ENCODE results near the gene KRT39. TPM values are rescaled to one million over a fixed set of nuclear protein-coding genes. Genes with fewer than 3 reads are reported as not detected.

The KRT39 gene
- total RNA-seq, 4 donors from 2014 or later, result not detected

- in situ Hi-C loops (cut with MboI; ENCODE audit: low sequenced_read_pairs in 4 of 4) (loop anchor here in 1 of 4 donors (25.0 kb wide), 2 partner anchors 398 to 573 kb away; partner anchors contain the start of genes KRT35, KRT36, KRTAP16-1 and KRTAP17-1), intact Hi-C loops (cut with DNase I; ENCODE audit: low total_unique reads) (loop anchor here (5.0 kb wide), 1 partner anchor 38 kb away; no protein-coding TSS in a partner anchor)
- no peaks in the 10 kb centered on the region for H3K27me3 ChIP-seq
- TF ChIP-seq POLR2A (IDR thresholded peaks at IDR 0.05) (no peak), CTCF (IDR thresholded peaks at IDR 0.05 in 4 of 5, conservative IDR thresholded peaks at IDR 0.05 in 1 of 5) (no peak)
- H3K4me3 ChIP-seq, result no peak overlapping the region
- peaks cover 15% of the 10 kb centered on the region in 2 donors for H3K4me1 ChIP-seq
- no peaks in the 10 kb centered on the region for H3K9me3 ChIP-seq
- no peak for DNase-seq
- no peak for ATAC-seq
- no peak overlapping the region for H3K27ac ChIP-seq
- no peaks in the 10 kb centered on the region for H3K36me3 ChIP-seq
Measured at GRCh38 chr17:40914075-40914855, 52.5 kb downstream of the KRT39 start.

- TF ChIP-seq POLR2A (IDR thresholded peaks at IDR 0.05) (no peak), CTCF (IDR thresholded peaks at IDR 0.05 in 4 of 5, conservative IDR thresholded peaks at IDR 0.05 in 1 of 5) (no peak)
- peaks cover 15% of the 10 kb centered on the region in 2 donors for H3K4me1 ChIP-seq
- H3K9me3 ChIP-seq, result no peaks in the 10 kb centered on the region
- in situ Hi-C loops (cut with MboI; ENCODE audit: low sequenced_read_pairs in 4 of 4) (loop anchor here in 1 of 4 donors (25.0 kb wide), 2 partner anchors 400 to 575 kb away; partner anchors contain the start of genes KRT35, KRT36, KRTAP16-1 and KRTAP17-1), intact Hi-C loops (cut with DNase I; ENCODE audit: low total_unique reads) (loop anchor here (5.0 kb wide), 1 partner anchor 40 kb away; no protein-coding TSS in a partner anchor)
- H3K27me3 ChIP-seq, result no peaks in the 10 kb centered on the region
- ATAC-seq (no peak), DNase-seq (no peak)
- no peaks in the 10 kb centered on the region for H3K36me3 ChIP-seq
- no peak overlapping the region for H3K27ac ChIP-seq
- H3K4me3 ChIP-seq, result no peak overlapping the region
Measured at GRCh38 chr17:40912486-40913210, 54.1 kb downstream of the KRT39 start.

GRCh38 chr17:40910441-40910841 is 56.3 kb downstream of the KRT39 start:
- no peak for DNase-seq
- ATAC-seq, result peak; percentile 77 to 88
- peak overlapping the region in 2 of 4 donors; percentile 9 to 34 for H3K27ac ChIP-seq
- no peaks in the 10 kb centered on the region for H3K36me3 ChIP-seq
- peaks cover 0 to 9% (median 0%) of the 10 kb centered on the region in 3 donors for H3K27me3 ChIP-seq
- H3K4me1 ChIP-seq, result peaks cover 15% of the 10 kb centered on the region in 2 donors
- in situ Hi-C loops (cut with MboI; ENCODE audit: low sequenced_read_pairs in 4 of 4), result loop anchor here in 1 of 4 donors (25.0 kb wide), 2 partner anchors 402 to 577 kb away; partner anchors contain the start of genes KRT35, KRT36, KRTAP16-1 and KRTAP17-1
- no peak overlapping the region for H3K4me3 ChIP-seq
- intact Hi-C loops (cut with DNase I; ENCODE audit: low total_unique reads), result loop anchor here (2.0 to 5.0 kb wide), 2 partner anchors 42 to 70 kb away; no protein-coding TSS in a partner anchor
- TF ChIP-seq CTCF (IDR thresholded peaks at IDR 0.05 in 4 of 5, conservative IDR thresholded peaks at IDR 0.05 in 1 of 5) (no peak), POLR2A (IDR thresholded peaks at IDR 0.05) (no peak)
- no peaks in the 10 kb centered on the region for H3K9me3 ChIP-seq

GRCh38 chr17:40909755-40910154 is 57.0 kb downstream of the KRT39 start:
- DNase-seq, result no peak
- TF ChIP-seq POLR2A (IDR thresholded peaks at IDR 0.05) (no peak), CTCF (IDR thresholded peaks at IDR 0.05 in 4 of 5, conservative IDR thresholded peaks at IDR 0.05 in 1 of 5) (no peak)
- in situ Hi-C loops (cut with MboI; ENCODE audit: low sequenced_read_pairs in 4 of 4), result loop anchor here (5.0 to 25.0 kb wide), 6 partner anchors 403 to 755 kb away; partner anchors contain the start of genes KRT35 (in 1 of the 4), KRT36 (in 1 of the 4), KRTAP16-1 (in 1 of the 4) and KRTAP17-1 (in 1 of the 4)
- Histone ChIP-seq H3K27me3 (peaks cover 0 to 9% (median 0%) of the 10 kb centered on the region in 3 donors), H3K4me1 (peaks cover 15% of the 10 kb centered on the region in 2 donors), H3K9me3 (no peaks in the 10 kb centered on the region), H3K4me3 (no peak overlapping the region), H3K36me3 (no peaks in the 10 kb centered on the region), H3K27ac (no peak overlapping the region)
- ATAC-seq, result peak in 1 of 2 donors; percentile 36
- intact Hi-C loops (cut with DNase I; ENCODE audit: low total_unique reads), result loop anchor here (1.0 to 5.0 kb wide), 7 partner anchors 43 to 753 kb away; no protein-coding TSS in a partner anchor
